T-helper 2 cell treated with Interferon-gamma antibody and Interleukin-4, amounts not matched to agents 100 ng/mL and 5 ng/mL, for 36 hours (primary cell): ENCODE data around the gene TRERF1. TPM values are rescaled to one million over a fixed set of nuclear protein-coding genes. Genes with fewer than 3 reads are reported as not detected.

Experiments
- intact Hi-C: fragments of 100-400 bp; cut with micrococcal nuclease; formaldehyde crosslinking; loops from one replicate; pipeline ENCODE4 v1.15.1; 2023
- total RNA-seq: library from RNA; stranded (reverse); gene quantifications from 2 replicates; pipeline ENCODE4 v1.2.3, GENCODE V29; 2022

TRERF1 gene
- total RNA-seq, 1 donor from 2014 or later, result 19.7 TPM

DNA sequence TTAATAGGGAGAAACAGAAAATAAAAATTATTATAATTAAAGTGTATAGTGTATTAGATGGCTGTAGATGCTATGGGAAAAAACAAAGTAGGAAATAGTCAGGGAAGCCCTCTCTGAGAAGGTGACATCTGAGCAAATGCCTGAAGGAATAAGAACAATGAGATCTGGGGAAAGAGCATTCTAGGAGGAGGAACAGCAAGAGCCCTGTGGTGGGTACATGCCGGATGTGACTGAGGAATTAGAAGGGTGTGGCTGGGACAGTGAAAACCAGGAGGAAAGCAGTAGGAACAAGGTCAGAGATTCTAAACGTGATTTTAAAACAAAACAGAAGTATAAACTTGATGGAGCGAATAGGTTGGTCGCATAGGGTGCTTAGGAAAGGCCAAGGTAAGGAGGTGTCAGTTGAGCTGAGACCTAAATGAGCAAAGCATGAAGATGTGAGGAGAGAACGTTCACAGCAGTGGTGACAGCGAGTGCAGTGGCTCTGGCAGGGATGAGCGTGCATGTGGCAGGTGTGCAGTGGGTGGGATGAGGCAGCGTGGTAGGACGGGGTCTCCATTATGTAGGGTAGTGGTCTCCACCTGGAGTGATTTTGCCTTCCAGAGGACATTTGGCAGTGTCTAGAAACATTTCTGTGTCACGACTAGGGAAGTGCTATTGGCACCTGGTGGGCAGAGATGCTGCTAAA is 137.0 kb downstream of the TRERF1 start:
- intact Hi-C loops, result loop anchor here (5.0 kb wide), 1 partner anchor 138 kb away; the partner anchor contains the start of gene TRERF1

DNA sequence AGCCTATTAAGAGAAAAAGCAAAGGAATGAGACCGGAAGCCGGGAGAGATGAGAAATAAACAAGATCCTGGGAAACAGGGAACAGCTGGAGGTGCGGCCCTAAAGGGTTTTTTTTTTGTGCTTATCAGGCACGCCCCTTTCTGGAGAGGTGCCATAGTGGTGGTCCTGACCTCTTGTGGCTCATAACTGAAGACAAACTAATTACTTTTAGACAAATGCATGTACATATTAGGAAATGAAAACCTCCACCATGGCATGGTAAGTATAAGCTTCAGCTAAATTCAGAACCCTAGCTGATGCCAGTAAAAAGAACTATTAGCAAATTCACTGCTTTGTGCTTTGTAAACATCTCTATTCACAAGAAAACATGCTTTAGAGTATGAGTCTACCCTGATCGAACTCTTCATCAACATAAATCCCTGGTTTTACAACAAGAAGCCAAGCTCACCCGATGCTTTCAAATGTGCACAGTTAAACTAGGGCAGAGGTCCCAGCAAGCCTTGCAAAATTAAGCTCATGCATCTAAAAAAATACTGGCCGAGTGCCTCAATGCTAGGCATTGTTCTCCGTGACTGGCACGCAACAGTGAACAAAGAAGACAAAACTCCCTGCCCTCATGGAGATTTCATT is 137.7 kb downstream of the TRERF1 start:
- intact Hi-C loops, result loop anchor here (5.0 kb wide), 1 partner anchor 138 kb away; the partner anchor contains the start of gene TRERF1

DNA sequence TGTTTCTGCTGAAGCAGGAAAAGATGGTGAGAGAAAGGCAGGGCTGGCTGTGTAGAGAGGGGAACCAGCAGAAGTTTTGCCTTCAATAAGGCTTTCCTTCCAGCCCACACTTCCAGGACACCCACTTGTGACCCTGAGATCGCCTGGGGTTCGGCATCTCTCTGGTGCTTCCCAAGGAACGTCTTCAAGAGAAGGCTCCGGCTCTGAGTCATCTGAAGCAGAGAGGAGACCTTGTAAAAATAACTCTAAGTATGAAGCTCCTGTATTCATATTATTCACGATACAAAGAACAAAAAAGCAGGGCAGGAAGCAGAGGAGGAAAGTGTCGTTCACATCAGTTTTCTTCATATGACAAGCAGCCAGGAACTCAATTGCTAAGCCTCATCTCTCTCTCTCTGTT is 138.7 kb downstream of the TRERF1 start:
- intact Hi-C loops, result loop anchor here (5.0 kb wide), 1 partner anchor 139 kb away; the partner anchor contains the start of gene TRERF1

DNA sequence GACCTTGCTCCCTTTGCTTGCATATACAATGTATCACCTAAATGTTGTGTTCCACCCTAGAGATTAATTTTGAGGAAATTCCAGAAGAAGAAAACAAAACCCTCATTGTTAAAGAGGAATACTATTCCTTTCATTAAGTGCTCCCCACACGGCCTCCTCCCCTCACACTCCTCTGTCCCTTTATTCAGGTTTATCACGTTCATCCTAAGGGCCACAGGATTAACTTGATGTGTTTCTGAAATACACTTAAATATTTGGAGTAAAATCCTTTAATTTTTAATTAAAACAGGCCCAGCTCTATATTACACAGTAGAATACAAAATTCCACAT is 144.6 kb downstream of the TRERF1 start:
- intact Hi-C loops, result no loop called here

DNA sequence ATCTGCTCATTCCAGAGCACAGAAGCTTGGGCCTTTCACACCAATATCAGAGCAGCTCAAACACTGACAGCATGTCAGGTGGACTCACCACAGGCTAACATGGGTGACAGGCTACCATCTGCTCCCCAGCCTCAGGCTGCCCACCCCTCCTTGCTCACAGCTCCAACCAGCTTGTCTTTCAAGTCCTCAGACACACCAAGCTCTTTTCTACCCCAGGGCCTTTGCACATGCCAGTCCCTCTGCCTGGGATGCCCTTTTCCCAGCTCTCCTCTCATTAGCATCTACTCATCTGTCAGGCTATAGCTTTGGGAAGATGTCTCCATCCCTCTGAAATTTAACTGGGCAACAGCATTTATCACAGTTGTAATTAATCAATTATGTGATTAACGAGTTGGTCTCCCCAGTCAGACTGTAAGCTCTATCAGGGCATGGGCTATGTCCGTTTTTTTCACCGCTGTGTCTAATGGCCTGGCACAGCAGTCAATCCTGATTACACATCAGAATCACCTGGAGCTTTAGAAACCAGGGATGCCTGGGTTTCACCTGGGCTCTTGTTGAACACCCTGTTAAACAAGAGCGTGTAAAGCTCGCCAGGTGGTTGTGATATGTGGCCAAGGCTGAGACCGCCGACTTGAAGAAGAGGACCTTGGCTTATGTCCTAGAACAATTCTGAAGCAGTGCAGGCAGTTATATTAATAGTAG is 145.1 kb downstream of the TRERF1 start:
- intact Hi-C loops, result no loop called here

DNA sequence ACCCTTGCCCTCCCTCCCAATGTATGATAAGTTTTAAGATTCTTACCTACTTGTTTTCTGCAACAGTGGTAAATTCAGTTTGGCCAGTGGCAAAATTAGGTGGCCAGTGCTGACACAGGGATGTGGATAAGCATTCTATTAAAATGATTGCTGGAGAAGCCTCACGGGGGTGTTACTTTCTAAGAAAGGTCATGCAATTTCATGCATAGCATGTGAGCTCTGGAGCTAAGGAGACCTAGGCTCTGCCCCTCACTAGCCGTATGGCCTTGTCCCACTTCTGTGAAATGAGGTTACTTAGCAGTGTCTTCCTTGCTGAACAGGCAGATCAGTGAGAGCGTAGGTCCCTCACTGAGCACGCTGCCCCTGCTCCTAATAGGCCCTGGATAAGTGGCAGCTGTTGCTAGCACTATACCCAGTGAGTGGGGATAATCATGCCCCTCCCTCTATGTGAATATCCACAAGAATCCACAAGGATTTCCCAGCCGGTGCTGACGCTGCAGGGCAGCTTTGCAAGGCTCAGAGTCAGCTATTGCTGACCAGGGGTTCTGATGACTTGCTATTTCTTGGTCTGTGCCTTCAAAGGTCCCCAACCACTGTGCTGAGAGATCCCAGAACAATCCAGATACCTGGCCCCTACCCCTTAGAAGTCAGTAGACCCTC is 147.5 kb downstream of the TRERF1 start:
- intact Hi-C loops, result no loop called here

DNA sequence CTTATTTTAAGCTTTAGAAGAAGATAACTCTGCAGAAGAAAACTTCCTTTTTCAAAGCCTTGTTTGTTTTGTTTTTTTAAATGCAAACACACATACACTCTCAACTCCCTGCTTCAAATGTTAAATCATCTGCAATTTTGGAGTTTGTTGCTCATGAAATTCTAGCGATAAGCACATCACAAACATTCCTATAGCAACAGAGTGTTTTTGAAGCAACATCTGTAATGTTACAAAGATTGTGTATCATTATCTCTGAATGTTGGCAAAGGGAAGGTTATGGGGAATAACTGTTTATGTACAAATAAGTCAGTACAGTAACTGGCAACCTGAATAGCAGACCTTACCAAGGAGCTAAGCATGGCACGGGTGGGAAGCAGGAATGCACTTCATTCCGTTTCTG is 149.3 kb downstream of the TRERF1 start:
- intact Hi-C loops, result no loop called here

DNA sequence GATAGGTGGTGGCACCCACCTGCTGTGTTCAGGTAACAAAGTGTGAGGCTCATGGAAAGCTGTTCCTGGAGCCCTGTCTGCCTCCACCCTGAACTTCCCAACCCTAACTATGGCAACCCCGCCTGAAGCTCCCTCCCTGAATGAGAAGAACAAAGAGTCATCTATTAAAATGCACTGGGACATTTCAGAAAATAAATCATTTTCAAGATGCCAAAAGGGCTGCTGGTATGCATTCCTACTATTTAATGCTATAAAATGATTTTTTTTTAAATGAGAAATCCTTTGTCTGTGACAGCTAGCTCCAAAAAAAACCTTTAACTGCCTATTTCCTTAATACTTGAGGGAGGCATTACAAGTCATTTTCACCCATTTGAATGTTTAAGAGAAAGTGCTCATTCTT is 149.7 kb downstream of the TRERF1 start:
- intact Hi-C loops, result no loop called here

DNA sequence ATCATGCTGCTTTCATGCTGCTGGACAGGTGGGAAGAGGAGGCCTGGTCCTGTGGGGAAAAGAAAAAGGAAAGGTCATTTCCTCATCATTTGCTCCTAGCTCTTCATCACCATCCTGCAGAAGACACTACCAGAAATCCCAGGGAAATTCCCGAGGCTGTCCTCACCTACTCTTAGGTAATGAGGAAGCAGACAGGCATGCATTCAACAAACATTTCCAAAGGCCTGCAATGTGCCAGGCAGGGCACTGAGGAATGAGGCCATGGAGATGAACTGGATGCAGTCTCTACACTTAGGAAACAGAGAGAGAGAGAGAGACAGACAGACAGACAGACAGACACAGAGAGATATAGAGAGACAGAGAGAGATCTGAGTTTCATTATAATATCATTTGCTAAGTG is 151.0 kb downstream of the TRERF1 start:
- intact Hi-C loops, result no loop called here

DNA sequence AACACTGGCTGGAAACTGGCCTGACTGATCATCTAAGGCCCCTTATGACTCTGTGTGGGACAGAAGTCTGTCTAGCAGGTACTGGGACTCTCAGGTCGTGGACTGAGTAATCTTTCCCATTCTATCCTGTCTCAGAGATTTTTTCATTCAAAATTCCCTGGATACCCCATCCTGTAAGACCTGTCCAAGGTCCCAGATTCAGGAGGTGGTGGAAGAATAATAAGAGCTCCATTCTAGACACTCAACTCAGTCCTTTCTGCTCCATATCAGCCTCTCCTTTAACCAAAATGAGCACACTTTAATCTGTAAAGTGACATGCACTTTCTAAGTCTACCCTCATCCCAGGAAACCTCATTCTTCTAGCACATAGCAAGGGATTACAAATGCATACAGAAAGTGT is 151.5 kb downstream of the TRERF1 start:
- intact Hi-C loops, result no loop called here

DNA sequence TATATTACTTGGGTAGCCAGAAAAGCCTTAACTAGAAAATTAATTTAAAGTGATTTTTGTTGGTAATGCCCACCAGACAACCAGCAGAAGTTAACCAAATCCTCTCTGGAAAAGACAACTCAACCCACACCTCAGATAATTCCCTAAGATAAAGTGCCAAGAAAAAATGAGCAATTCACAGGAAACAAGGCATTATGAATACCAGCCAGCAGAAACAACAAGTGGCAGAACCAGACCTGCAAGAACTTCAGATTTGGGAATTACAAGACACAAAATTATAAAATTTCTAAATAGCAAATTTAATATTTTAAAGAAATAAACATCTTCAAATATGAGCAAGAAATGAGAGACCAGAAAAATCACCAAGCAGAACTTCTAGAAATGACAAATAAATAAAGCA is 154.1 kb downstream of the TRERF1 start:
- intact Hi-C loops, result no loop called here

DNA sequence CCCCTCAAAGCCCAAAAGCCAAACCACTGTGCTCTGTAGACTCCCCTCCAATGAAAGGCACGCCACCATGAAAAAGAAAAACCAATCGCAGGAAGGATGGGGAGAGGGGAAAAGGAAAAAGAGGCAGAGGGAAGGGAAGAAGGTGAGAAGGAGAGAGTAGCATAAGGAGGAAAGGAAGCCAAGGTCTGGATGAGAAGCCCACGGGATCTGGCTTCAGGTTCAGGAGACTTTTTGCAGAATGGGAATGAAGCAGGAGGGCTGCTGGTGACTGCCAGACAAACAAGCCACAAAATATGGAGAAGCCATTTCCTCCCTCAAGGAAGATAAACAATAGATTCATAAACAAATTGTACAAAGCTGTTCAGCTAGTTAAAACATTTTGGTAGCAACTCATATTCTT is 155.1 kb downstream of the TRERF1 start:
- intact Hi-C loops, result no loop called here

DNA sequence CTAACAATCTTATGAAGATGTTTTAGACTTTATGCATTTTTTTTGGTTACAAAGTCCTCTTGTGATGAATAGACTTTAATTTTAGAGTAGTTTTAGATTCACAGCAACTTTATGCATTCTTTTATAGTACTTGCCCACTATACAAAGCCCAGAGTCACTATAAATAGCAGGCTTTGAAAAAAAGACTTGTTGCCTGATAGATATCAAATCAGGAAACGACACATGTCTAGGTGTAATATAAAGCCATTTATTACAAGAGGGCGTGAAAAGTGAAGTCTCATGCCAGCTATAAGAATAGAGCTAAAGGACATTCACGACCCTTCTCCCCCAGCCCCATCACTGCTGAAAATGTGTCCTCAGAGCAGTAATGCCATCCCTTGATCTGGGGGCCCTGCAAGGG is 156.0 kb downstream of the TRERF1 start:
- intact Hi-C loops, result no loop called here

DNA sequence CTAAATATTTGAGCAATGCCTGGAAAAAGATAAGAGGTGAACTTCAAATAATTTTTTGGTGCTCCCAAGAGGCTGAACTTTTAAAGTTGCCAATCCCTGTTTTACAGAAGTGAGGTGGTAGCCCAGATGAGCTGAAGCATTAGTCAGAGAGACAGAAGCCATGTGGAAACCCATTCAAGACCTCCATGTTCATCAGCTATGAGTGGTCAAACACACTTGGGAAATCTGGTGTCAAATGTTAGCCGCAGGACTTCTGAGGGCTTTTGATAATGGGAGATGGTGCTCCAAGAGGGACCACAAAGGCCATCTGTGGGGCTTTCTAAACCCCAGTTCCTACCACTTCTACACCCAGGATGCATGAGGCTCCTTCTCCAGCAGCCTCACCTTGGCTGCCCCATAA is 156.5 kb downstream of the TRERF1 start:
- intact Hi-C loops, result no loop called here

DNA sequence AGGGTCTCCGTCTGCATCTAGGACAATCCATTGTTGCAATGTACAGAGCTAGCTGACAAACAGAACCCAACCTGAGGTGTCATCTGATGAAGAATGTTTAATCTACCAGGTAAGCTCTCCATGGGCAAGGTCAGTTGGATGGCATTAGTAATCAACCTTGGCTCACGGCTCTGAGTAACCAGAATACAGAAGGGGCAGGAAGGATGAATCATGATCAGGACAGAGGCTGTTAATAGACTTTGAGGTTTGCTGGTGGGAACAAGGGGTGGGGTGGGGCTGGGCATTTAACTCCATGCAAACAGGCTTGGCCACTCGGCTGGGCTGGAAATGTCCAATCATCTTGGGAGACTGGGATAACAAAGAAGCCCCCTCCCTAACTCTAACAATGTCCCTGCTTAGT is 157.0 kb downstream of the TRERF1 start:
- intact Hi-C loops, result no loop called here

DNA sequence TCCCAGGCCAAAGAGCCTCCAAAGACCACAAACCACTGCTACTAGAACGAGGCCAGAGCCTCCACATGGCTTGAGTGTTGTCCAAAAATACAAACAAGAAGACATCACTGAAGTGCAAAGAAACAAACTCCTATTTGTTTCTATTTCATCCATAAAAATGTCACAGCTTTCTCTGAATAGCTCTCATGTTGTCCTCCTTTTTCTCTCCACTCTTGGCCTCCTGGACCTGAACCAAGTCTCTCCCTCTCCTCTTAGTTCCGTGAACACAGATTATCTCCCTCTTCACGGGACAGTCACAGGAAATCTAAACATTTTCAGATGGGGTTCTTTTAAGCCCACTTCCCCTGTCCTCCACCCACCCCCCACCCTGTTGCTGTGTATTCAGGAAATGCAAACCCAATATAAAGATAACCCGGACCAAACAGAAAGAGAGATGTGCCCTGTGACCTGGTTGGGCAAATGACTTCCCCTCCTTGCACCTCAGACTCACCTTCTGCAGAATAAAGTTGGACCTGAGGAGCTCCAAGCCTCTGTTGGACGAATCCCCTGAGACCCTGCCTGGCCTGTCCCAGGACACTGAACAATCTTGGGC is 158.2 kb downstream of the TRERF1 start:
- intact Hi-C loops, result no loop called here

DNA sequence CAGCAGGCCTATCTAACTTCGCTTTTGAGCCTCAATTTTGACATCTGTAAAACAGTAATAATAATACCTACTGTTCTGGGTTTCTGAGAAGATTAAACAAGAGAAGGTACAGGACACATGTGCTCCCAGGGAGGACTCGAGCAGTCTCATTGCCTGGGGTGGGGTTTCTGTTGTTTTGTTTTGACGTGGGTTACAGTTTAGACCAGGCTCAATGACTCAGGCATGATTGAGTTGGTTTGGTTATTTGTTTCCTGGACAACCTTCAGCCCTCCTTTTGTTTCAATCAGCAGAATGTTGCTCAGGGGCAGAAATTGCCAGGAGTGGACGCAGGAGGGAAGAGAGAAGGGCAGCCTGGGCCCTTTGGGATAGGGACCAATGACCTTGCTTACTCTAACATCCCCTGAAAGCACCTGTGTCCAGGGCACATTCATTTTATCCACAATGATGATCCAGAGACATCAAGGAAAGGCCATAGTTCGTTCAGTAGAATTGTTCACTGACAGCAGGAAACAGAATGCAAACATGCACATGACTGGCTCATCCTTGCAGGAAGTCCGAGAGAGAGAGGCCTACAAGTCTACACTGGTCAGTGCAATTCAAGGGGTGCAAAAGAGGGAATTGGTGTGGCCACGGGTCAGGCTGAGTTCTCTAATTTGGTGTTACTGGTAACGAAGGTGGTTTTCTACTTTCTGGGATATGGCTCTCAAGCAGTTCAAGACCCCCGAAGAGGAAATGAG is 159.6 kb downstream of the TRERF1 start:
- intact Hi-C loops, result no loop called here

DNA sequence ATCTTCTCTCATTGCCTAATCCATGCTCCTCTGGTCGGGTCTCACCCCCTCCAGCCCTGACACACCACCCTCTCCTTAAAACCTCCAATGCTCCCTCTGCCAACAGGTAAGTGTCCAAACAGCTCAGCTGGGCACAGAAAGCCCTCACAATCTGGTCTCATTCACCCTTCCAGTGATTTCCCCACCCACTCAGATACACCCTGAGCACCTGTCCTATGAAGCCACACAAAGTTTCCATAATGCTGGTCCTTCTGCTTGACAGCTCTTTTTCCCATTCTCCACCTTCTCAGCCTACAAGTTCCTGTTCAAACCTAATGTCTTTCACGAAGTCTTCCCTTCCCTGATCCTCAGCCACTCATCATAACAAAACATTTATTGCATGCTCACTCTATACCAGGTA is 164.0 kb downstream of the TRERF1 start:
- intact Hi-C loops, result no loop called here

DNA sequence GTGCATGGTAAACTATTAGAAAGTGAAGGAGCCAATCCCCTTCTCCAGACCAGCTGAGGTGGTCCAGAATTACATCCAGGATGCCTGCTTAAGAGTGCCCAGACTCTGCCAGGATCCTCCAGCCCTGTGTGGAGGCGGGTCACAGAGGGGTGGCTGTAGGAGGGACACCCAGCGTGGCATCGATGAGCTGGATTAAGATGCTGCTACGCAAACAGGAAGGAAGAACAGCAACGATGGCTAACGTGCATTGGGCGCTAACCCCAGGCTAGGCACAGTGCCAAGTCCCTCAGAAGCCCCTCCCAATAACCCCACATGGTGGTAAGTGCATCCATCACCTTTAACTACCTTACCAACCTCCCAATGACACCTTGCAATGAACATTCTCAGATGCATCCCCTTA is 170.2 kb downstream of the TRERF1 start:
- intact Hi-C loops, result no loop called here

DNA sequence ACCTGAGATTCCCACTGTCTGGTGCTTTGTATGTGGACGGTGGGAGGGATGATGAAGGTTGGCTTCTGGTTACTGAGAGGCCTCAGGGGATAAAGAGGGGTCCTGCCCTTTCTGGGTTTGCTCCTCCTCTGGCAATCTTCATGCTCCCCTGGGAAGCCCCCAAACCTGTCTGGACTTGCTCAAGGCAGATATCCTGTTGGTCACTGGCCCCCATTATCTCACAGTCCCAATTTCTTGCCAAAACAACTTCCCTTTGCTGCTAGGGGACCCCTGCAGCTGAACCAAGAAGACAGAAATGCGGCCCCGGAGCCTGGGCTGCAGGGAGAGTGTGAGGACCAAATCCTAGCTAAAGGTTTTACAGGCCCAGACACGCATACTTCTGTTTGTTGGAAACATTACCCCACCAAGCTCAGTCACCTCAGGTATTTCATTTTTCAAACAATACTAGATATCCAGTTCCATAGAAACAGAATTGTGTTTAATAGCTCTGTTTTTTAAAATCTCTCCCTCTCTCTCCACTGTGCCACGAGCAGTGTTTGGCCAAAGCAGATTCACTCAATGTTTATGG is 170.7 kb downstream of the TRERF1 start:
- intact Hi-C loops, result no loop called here
